ENCODE data around the gene CLPSL2. TPM values are rescaled to one million over a fixed set of nuclear protein-coding genes. Genes with fewer than 3 reads are reported as not detected.

The CLPSL2 gene
- total RNA-seq, 1 donor from 2014 or later = not detected

- no peaks in the 10 kb centered on the region for H3K4me1 ChIP-seq
- no peaks in the 10 kb centered on the region for H3K9me3 ChIP-seq
- ATAC-seq (peak in 1 of 2 donors; percentile 47), DNase-seq (no peak)
- intact Hi-C loops (cut with DNase I) = no loop called here
- H3K27ac ChIP-seq = no peak overlapping the region
- peaks cover 19% of the 10 kb centered on the region for H3K27me3 ChIP-seq (ENCODE audit: low read depth)
- no peaks in the 10 kb centered on the region for H3K36me3 ChIP-seq
- H3K4me3 ChIP-seq = no peak overlapping the region
- no peak for TF ChIP-seq CTCF (IDR thresholded peaks at IDR 0.05)
These were observed 34.7 kb downstream of the CLPSL2 start for GRCh38 chr6:35810971-35811698.

- no peak for DNase-seq
- no peak for ATAC-seq
- TF ChIP-seq CTCF (IDR thresholded peaks at IDR 0.05) = no peak
- H3K27ac ChIP-seq = no peak overlapping the region
- no peak overlapping the region for H3K4me3 ChIP-seq
- H3K4me1 ChIP-seq = no peaks in the 10 kb centered on the region
- no peaks in the 10 kb centered on the region for H3K36me3 ChIP-seq
- peaks cover 2% of the 10 kb centered on the region for H3K9me3 ChIP-seq
- H3K27me3 ChIP-seq (ENCODE audit: low read depth) = peaks cover 16% of the 10 kb centered on the region
- intact Hi-C loops (cut with DNase I) = no loop called here
These were observed 35.2 kb downstream of the CLPSL2 start for GRCh38 chr6:35811699-35811995.

DNA sequence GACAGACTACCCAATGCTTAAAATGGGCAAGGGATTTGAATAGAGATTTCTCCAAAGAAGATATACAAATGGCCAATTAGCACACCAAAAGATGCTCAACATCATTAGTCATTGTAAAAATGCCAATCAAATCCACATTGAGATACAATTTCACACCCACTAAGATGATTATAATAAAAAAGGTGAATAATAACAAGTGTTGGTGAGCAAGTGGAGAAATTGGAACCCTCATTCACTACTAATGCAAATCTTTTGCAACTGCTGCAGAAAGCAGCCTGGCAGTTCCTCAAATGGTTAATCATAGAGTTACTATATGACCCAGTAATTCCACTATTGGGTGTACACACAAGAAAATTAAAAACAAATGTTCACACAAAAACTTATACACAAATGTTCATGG, 41.1 kb downstream of the CLPSL2 start:
- ATAC-seq (no peak), DNase-seq (no peak)
- no peak overlapping the region for H3K4me3 ChIP-seq
- no peaks in the 10 kb centered on the region for H3K36me3 ChIP-seq
- intact Hi-C loops (cut with DNase I) = no loop called here
- H3K4me1 ChIP-seq = no peaks in the 10 kb centered on the region
- no peaks in the 10 kb centered on the region for H3K27me3 ChIP-seq (ENCODE audit: low read depth)
- TF ChIP-seq CTCF (IDR thresholded peaks at IDR 0.05) = no peak
- H3K9me3 ChIP-seq = peaks cover 6% of the 10 kb centered on the region
- H3K27ac ChIP-seq = no peak overlapping the region

GRCh38 chr6:35823601-35824000, 47.2 kb downstream of the CLPSL2 start:
- ATAC-seq = no peak
- intact Hi-C loops (cut with DNase I) = no loop called here
- TF ChIP-seq CTCF (IDR thresholded peaks at IDR 0.05) = no peak

DNA sequence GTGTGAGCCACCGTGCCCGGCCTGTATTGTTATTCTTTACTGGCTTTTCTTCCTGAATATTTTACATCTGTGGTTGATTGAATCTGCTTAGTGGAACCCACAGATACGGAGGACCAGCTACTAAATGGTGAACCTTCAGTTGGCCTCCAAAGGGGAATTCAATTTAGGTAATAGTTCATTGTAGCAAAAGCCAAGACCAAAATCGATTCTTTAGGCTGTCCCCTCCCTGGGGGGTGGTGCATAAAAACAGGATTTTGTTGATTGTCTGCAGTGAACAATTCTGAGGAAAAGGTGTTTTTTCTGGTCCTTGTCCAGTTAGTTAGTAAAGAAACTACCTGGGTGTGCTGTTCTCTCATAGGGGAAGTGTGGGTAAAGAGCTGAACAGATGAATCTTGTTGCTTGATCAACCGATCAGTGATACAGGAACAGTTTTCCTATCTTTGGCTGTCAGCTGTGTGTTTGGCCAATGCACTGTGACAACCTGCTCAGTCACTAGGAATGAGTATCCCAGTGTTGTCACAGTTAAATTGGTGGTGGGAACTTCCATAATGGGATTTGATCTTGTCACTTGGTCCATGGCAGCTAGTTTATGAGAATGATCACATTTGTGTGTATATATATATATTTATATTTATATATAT, 48.3 kb downstream of the CLPSL2 start:
- Histone ChIP-seq H3K27ac (no peak overlapping the region), H3K9me3 (no peaks in the 10 kb centered on the region), H3K4me1 (no peaks in the 10 kb centered on the region), H3K4me3 (no peak overlapping the region), H3K27me3 (ENCODE audit: low read depth) (no peaks in the 10 kb centered on the region), H3K36me3 (no peaks in the 10 kb centered on the region)
- intact Hi-C loops (cut with DNase I) = no loop called here
- no peak for TF ChIP-seq CTCF (IDR thresholded peaks at IDR 0.05)
- DNase-seq = no peak
- no peak for ATAC-seq

More at GRCh38 chr6:35823601-35824000, 47.2 kb downstream of the CLPSL2 start:
- Histone ChIP-seq H3K36me3 (no peaks in the 10 kb centered on the region), H3K27me3 (ENCODE audit: low read depth) (no peaks in the 10 kb centered on the region), H3K27ac (no peak overlapping the region), H3K9me3 (no peaks in the 10 kb centered on the region), H3K4me1 (no peaks in the 10 kb centered on the region), H3K4me3 (no peak overlapping the region)
- DNase-seq = no peak

Other genes starting within 250 kb of the CLPSL2 start
- 128 TPM for gene FKBP5, start 87.7 kb upstream of the CLPSL2 start, total RNA-seq
- not detected for gene ARMC12, start 39.6 kb upstream of the CLPSL2 start, total RNA-seq
- gene CLPSL1, start 4.4 kb downstream of the CLPSL2 start, total RNA-seq = not detected
- not detected for gene CLPS, start 20.7 kb downstream of the CLPSL2 start, total RNA-seq
- not detected for gene LHFPL5, start 28.8 kb downstream of the CLPSL2 start, total RNA-seq
- 30.9 TPM for gene SRPK1, start 144.5 kb downstream of the CLPSL2 start, total RNA-seq
- gene SLC26A8, start 248.0 kb downstream of the CLPSL2 start, total RNA-seq = 1.2 TPM

Data from lower lobe of right lung (tissue), 2 donors.